T-cell (primary cell): ENCODE measurements around the gene TMTC1. TPM values are rescaled to one million over a fixed set of nuclear protein-coding genes. Genes with fewer than 3 reads are reported as not detected.
"Not testable (repeated sequence)": the region's sequence is repeated elsewhere in the genome, so short reads cannot be mapped to it uniquely, and the experiment has no call there.

Experiments used
- ATAC-seq, 4 experiments: fragments of 200-7000 bp in 3 of 4; fragments of 150-1000 bp in 1 of 4; cut with Tn5 transposase; replicated peaks in 1 of 4; 1 replicate in 3 of 4; 2 replicates in 1 of 4; pipeline ENCODE4 v1.10.0; 2021; ENCODE audit warnings: moderate library complexity in 3 of 4, mild to moderate bottlenecking in 2 of 4, moderate number of reproducible peaks in 1 of 4
- CTCF ChIA-PET, 2 donors: fragments of 300-600 bp; sonication (Branson Sonifier 250); formaldehyde crosslinking; loops; one replicate each; lab custom pipeline; 2022; ENCODE audit warnings: antibody characterized with exemption in 2 of 2; lab: Charles Lee
- POLR2A ChIA-PET, 2 donors: fragments of 300-600 bp; sonication (Branson Sonifier 250); formaldehyde crosslinking; loops; one replicate each; lab custom pipeline; 2022; ENCODE audit warnings: antibody characterized with exemption in 2 of 2; lab: Charles Lee
- DNase-seq, 35 experiments: peaks; one replicate each; pipeline versions ENCODE4 v3.0.0 to v3.0.0-alpha.2; 2013 to 2023
- H3K27ac ChIP-seq: one replicate; pipeline ENCODE4 v1.5.1; 2013; ENCODE audit warnings: low read length
- H3K27me3 ChIP-seq, 2 experiments: replicated peaks in 1 of 2; 1 replicate in 1 of 2; 2 replicates in 1 of 2; pipeline versions ENCODE4 v1.6.1 to v1.7.0; 2013; ENCODE audit warnings: low read length in 1 of 2, mixed read lengths in 1 of 2; ENCODE audit not compliant: control insufficient read depth in 2 of 2, insufficient read depth in 2 of 2; ENCODE audit errors: extremely low read depth in 1 of 2
- H3K36me3 ChIP-seq, 2 donors: 1 replicate in 1 of 2; 2 replicates in 1 of 2; pipeline versions ENCODE4 v1.6.1 to v1.7.0; 2013; ENCODE audit warnings: low read length in 1 of 2; ENCODE audit not compliant: control insufficient read depth in 2 of 2, insufficient read depth in 1 of 2; ENCODE audit errors: extremely low read depth in 1 of 2
- H3K4me1 ChIP-seq, 2 experiments: 1 replicate in 1 of 2; 2 replicates in 1 of 2; pipeline versions ENCODE4 v1.6.1 to v1.7.0; 2013; ENCODE audit warnings: low read length in 2 of 2, mixed read lengths in 1 of 2; ENCODE audit not compliant: insufficient read depth in 2 of 2, control insufficient read depth in 1 of 2; ENCODE audit errors: extremely low read depth in 1 of 2
- H3K4me3 ChIP-seq, 2 donors: 1 replicate in 1 of 2; 2 replicates in 1 of 2; pipeline versions ENCODE4 v1.5.1 to v1.7.0; 2013; ENCODE audit warnings: mild to moderate bottlenecking in 2 of 2, low read length in 1 of 2, moderate library complexity in 1 of 2; ENCODE audit not compliant: control insufficient read depth in 1 of 2; ENCODE audit errors: extremely low read depth in 1 of 2
- H3K9me3 ChIP-seq: 2 replicates; pipeline ENCODE4 v1.7.0; 2013
- H3K27ac Mint-ChIP-seq, 2 donors: one replicate each; pipeline ENCODE4 v1.8.0; 2020 to 2021; ENCODE audit warnings: mild to moderate bottlenecking in 2 of 2, mixed read lengths in 2 of 2
- H3K27me3 Mint-ChIP-seq, 2 donors: one replicate each; pipeline ENCODE4 v1.8.0; 2021 to 2022; ENCODE audit warnings: mixed read lengths in 2 of 2
- H3K36me3 Mint-ChIP-seq: one replicate; pipeline ENCODE4 v1.8.0; 2021; ENCODE audit warnings: mixed read lengths
- H3K4me1 Mint-ChIP-seq, 3 donors: one replicate each; pipeline ENCODE4 v1.8.0; 2020 to 2022; ENCODE audit warnings: mixed read lengths in 3 of 3, mild to moderate bottlenecking in 1 of 3
- H3K4me3 Mint-ChIP-seq, 3 donors: one replicate each; pipeline ENCODE4 v1.8.0; 2020 to 2022; ENCODE audit warnings: mild to moderate bottlenecking in 3 of 3, mixed read lengths in 3 of 3, moderate library complexity in 3 of 3
- H3K9me3 Mint-ChIP-seq, 3 donors: one replicate each; pipeline ENCODE4 v1.8.0; 2020 to 2022; ENCODE audit warnings: mixed read lengths in 3 of 3
- WGBS: methylation state at CpG from one replicate; pipeline ENCODE4 v1.1.5; 2013; ENCODE audit warnings: missing lambda C conversion rate; ENCODE audit not compliant: insufficient coverage; 5-methylcytosine and 5-hydroxymethylcytosine counted together
- total RNA-seq, 35 experiments: library from RNA in 6 of 35; stranded (reverse) in 6 of 35; fragments of 120-200 nt in 1 of 35; gene quantifications; one replicate each; pipeline versions ENCODE4 v1.2.1 to v1.2.4 and lab custom pipeline; 2013 to 2026

Gene TMTC1
- total RNA-seq, 5 donors from 2014 or later (not counting 1 experiment from before 2014, with no cell fraction given), result 0.10 to 0.44 (median 0.29) TPM; not detected in 1

DNA sequence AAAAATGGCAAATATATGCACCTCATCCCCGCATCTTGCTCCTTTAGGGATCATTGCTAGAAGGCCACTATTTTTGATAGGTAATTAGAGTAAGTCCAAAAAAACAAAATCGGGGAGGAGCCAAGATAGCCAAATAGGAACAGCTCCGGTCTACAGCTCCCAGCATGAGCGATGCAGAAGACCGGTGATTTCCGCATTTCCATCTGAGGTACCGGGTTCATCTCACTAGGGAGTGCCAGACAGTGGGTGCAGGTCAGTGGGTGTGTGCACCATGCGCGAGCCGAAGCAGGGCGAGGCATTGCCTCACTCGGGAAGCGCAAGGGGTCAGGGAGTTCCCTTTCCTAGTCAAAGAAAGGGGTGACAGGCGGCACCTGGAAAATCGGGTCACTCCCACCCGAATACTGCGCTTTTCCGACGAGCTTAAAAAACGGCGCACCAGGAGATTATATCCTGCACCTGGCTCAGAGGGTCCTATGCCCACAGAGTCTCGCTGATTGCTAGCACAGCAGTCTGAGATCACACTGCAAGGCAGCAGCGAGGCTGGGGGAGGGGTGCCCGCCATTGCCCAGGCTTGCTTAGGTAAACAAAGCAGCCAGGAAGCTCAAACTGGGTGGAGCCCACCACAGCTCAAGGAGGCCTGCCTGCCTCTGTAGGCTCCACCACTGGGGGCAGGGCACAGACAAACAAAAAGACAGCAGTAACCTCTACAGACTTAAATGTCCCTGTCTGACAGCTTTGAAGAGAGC, 26.0 kb upstream of the TMTC1 start:
- H3K4me3 ChIP-seq, POLR2A ChIA-PET, H3K36me3 Mint-ChIP-seq, H3K36me3 ChIP-seq, CTCF ChIA-PET, H3K27me3 Mint-ChIP-seq, H3K4me1 Mint-ChIP-seq, H3K4me1 ChIP-seq, ATAC-seq, H3K9me3 Mint-ChIP-seq, H3K27ac ChIP-seq, H3K27ac Mint-ChIP-seq, H3K27me3 ChIP-seq, H3K4me3 Mint-ChIP-seq, DNase-seq, H3K9me3 ChIP-seq: not testable (repeated sequence)
- WGBS, result 77% methylated on average over 5 of the region's 24 CpGs

- Mint-ChIP-seq H3K27me3 (no peaks in the 10 kb centered on the region), H3K27ac (no peak overlapping the region), H3K4me1 (no peaks in the 10 kb centered on the region), H3K36me3 (no peaks in the 10 kb centered on the region), H3K9me3 (peaks cover 0 to 5% (median 3%) of the 10 kb centered on the region in 3 donors), H3K4me3 (no peak overlapping the region)
- Histone ChIP-seq H3K4me1 (no peaks in the 10 kb centered on the region), H3K4me3 (no peak overlapping the region), H3K9me3 (no peaks in the 10 kb centered on the region), H3K27ac (no peak overlapping the region), H3K27me3 (no peaks in the 10 kb centered on the region), H3K36me3 (no peaks in the 10 kb centered on the region)
- ATAC-seq, result no peak
- ChIA-PET CTCF (no interaction called here), POLR2A (no interaction called here)
- DNase-seq, result no peak
Observed at GRCh38 chr12:29807129-29807528, 23.4 kb upstream of the TMTC1 start.

DNA sequence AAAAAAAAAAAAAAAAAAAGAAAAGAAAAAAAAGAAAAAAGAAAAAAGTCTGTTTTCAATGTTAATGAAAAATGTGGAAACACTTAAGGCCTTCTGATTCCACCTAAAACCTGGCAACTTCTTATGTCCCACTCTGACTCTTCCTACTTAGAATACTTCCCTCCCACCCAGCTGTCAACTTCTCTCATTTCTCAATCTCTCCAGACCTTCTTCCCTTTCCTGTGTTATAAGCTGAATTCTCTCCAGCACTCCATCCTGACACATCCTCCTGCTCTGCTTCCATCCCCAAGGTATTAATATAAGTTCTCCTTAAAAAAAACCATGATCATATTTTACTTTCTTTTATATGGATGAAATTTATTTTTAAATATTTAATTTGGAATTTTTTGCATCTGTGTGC, 20.3 kb upstream of the TMTC1 start:
- Mint-ChIP-seq H3K36me3 (no peaks in the 10 kb centered on the region), H3K4me1 (no peaks in the 10 kb centered on the region), H3K27me3 (no peaks in the 10 kb centered on the region), H3K9me3 (peaks cover 3 to 5% (median 4%) of the 10 kb centered on the region in 3 donors), H3K4me3 (no peak overlapping the region), H3K27ac (no peak overlapping the region)
- ChIA-PET POLR2A (no interaction called here), CTCF (interaction anchor here in 1 of 2 donors (0.6 to 0.7 kb wide), 2 partner anchors 10 to 31 kb away, joined by 5 read pairs; no protein-coding TSS in a partner anchor)
- Histone ChIP-seq H3K4me3 (no peak overlapping the region), H3K27me3 (no peaks in the 10 kb centered on the region), H3K4me1 (no peaks in the 10 kb centered on the region), H3K36me3 (no peaks in the 10 kb centered on the region), H3K27ac (no peak overlapping the region), H3K9me3 (no peaks in the 10 kb centered on the region)
- DNase-seq, result no peak
- no peak for ATAC-seq

- ChIA-PET POLR2A (no interaction called here), CTCF (no interaction called here)
- ATAC-seq, result no peak
- H3K36me3 ChIP-seq, result no peaks in the 10 kb centered on the region
- H3K4me3 Mint-ChIP-seq, result no peak overlapping the region
- H3K4me1 ChIP-seq, result no peaks in the 10 kb centered on the region
- peaks cover 3 to 9% of the 10 kb centered on the region in 2 donors for H3K27me3 Mint-ChIP-seq
- no peak overlapping the region for H3K27ac Mint-ChIP-seq
- H3K9me3 ChIP-seq, result no peaks in the 10 kb centered on the region
- DNase-seq, result no peak
- no peaks in the 10 kb centered on the region for H3K4me1 Mint-ChIP-seq
- H3K4me3 ChIP-seq, result no peak overlapping the region
- no peaks in the 10 kb centered on the region for H3K27me3 ChIP-seq
- no peaks in the 10 kb centered on the region for H3K36me3 Mint-ChIP-seq
- peaks cover 4 to 11% (median 8%) of the 10 kb centered on the region in 3 donors for H3K9me3 Mint-ChIP-seq
- no peak overlapping the region for H3K27ac ChIP-seq
Observed at GRCh38 chr12:29799591-29799990, 15.8 kb upstream of the TMTC1 start.

- DNase-seq (no peak), ATAC-seq (no peak)
- POLR2A ChIA-PET, result no interaction called here
- H3K27me3 Mint-ChIP-seq, result peaks cover 3 to 9% of the 10 kb centered on the region in 2 donors
- no peaks in the 10 kb centered on the region for H3K36me3 Mint-ChIP-seq
- H3K9me3 Mint-ChIP-seq, result peaks cover 4 to 11% (median 8%) of the 10 kb centered on the region in 3 donors
- Histone ChIP-seq H3K36me3 (no peaks in the 10 kb centered on the region), H3K27me3 (no peaks in the 10 kb centered on the region), H3K9me3 (peaks cover 3% of the 10 kb centered on the region), H3K27ac (no peak overlapping the region), H3K4me1 (no peaks in the 10 kb centered on the region), H3K4me3 (no peak overlapping the region)
- H3K4me3 Mint-ChIP-seq, result no peak overlapping the region
- 27% methylated on average over 1 of the region's 2 CpGs for WGBS
- H3K4me1 Mint-ChIP-seq, result no peaks in the 10 kb centered on the region
- H3K27ac Mint-ChIP-seq, result no peak overlapping the region
- CTCF ChIA-PET, result no interaction called here
Observed at GRCh38 chr12:29797565-29798355, 14.0 kb upstream of the TMTC1 start.

- peaks cover 0 to 11% (median 5%) of the 10 kb centered on the region in 3 donors for H3K9me3 Mint-ChIP-seq
Observed at GRCh38 chr12:29796823-29797263, 13.1 kb upstream of the TMTC1 start.

More at GRCh38 chr12:29796823-29797263, 13.1 kb upstream of the TMTC1 start:
- Mint-ChIP-seq H3K4me1 (no peaks in the 10 kb centered on the region), H3K27ac (no peak overlapping the region), H3K4me3 (no peak overlapping the region), H3K36me3 (no peaks in the 10 kb centered on the region), H3K27me3 (peaks cover 3 to 9% of the 10 kb centered on the region in 2 donors)
- H3K4me3 ChIP-seq, result no peak overlapping the region
- peaks cover 3% of the 10 kb centered on the region for H3K9me3 ChIP-seq
- no peaks in the 10 kb centered on the region for H3K4me1 ChIP-seq
- no peaks in the 10 kb centered on the region for H3K36me3 ChIP-seq
- no peaks in the 10 kb centered on the region for H3K27me3 ChIP-seq
- CTCF ChIA-PET, result no interaction called here
- H3K27ac ChIP-seq, result no peak overlapping the region
- ATAC-seq (no peak), DNase-seq (no peak)
- 57% methylated on average over 5 of the region's 6 CpGs for WGBS
- POLR2A ChIA-PET, result no interaction called here
